Tibial artery (tissue), 4 donors: Measurements from ENCODE around the gene ADAM12.

ENCODE experiments used
- DNase-seq, 2 donors: peaks; one replicate each; pipeline ENCODE4 v3.0.0-alpha.2; 2019
- H3K27ac ChIP-seq, 2 donors: fragments of 200-600 bp; sonication (generic) in 1 of 2; 1 replicate in 1 of 2; 2 replicates in 1 of 2; pipeline ENCODE4 v1.5.1; 2018 to 2019; ENCODE audit warnings: mild to moderate bottlenecking in 1 of 2
- H3K27me3 ChIP-seq, 2 donors: fragments of 200-600 bp; sonication (generic) in 1 of 2; one replicate each; pipeline versions ENCODE4 v1.5.1 to v1.6.0; 2016 to 2019
- H3K36me3 ChIP-seq, 3 donors: fragments of 200-600 bp; sonication (generic) in 2 of 3; one replicate each; pipeline ENCODE4 v1.5.1; 2016 to 2019; ENCODE audit warnings: mild to moderate bottlenecking in 2 of 3
- H3K4me1 ChIP-seq, 4 donors: fragments of 200-600 bp; sonication (generic) in 2 of 4; 1 replicate in 3 of 4; 2 replicates in 1 of 4; pipeline ENCODE4 v1.5.1; 2016 to 2019
- H3K4me3 ChIP-seq, 2 donors: fragments of 200-600 bp; sonication (generic) in 1 of 2; 1 replicate in 1 of 2; 2 replicates in 1 of 2; pipeline ENCODE4 v1.5.1; 2018 to 2019; ENCODE audit warnings: mild to moderate bottlenecking in 2 of 2
- H3K9me3 ChIP-seq, 3 donors: fragments of 200-600 bp; sonication (generic) in 1 of 3; one replicate each; pipeline ENCODE4 v1.5.1; 2016 to 2019
- intact Hi-C: fragments of 100-400 bp; cut with DNase I; formaldehyde crosslinking; loops from one replicate; pipeline ENCODE4 v1.15.0; 2023; ENCODE audit warnings: low total_unique reads
- TF ChIP-seq, protein P1 (sequence below), 2 experiments: fragments of 200-600 bp in 1 of 2; fragments of 450-650 bp in 1 of 2; IDR thresholded peaks; one replicate each; pipeline ENCODE4 v1.5.1; 2017 to 2019; ENCODE audit warnings: antibody characterized with exemption in 2 of 2, mild to moderate bottlenecking in 1 of 2, moderate library complexity in 1 of 2

The ADAM12 gene

DNA sequence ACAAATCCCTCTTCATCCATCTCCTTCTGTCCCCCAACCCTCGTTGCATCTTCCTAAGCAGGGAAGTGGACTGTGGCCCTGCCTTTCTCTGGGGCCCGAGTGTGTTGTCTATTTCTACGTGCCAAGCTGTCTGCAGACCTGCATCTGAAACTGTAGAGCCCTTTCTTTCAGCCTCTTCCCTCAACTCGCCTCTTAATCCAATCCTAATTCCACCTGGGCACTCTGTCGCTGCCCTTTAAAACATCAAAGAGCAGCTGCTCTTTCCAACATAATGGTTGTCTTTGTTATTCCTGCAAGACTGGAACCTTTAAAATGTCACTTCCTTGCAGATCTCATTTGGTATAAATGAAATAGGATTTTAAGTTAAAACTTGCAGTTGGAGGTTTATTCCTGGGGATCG lies 21.5 kb upstream of the ADAM12 start:
- no peak overlapping the region for H3K27ac ChIP-seq
- TF ChIP-seq, protein P1, sequence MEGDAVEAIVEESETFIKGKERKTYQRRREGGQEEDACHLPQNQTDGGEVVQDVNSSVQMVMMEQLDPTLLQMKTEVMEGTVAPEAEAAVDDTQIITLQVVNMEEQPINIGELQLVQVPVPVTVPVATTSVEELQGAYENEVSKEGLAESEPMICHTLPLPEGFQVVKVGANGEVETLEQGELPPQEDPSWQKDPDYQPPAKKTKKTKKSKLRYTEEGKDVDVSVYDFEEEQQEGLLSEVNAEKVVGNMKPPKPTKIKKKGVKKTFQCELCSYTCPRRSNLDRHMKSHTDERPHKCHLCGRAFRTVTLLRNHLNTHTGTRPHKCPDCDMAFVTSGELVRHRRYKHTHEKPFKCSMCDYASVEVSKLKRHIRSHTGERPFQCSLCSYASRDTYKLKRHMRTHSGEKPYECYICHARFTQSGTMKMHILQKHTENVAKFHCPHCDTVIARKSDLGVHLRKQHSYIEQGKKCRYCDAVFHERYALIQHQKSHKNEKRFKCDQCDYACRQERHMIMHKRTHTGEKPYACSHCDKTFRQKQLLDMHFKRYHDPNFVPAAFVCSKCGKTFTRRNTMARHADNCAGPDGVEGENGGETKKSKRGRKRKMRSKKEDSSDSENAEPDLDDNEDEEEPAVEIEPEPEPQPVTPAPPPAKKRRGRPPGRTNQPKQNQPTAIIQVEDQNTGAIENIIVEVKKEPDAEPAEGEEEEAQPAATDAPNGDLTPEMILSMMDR (IDR thresholded peaks at IDR 0.05), result no peak
- no peaks in the 10 kb centered on the region for H3K27me3 ChIP-seq
- H3K36me3 ChIP-seq, result no peaks in the 10 kb centered on the region
- no peaks in the 10 kb centered on the region for H3K9me3 ChIP-seq
- DNase-seq, result no peak
- no peak overlapping the region for H3K4me3 ChIP-seq
- intact Hi-C loops, result no loop called here
- peaks cover 0 to 12% (median 0%) of the 10 kb centered on the region in 4 donors for H3K4me1 ChIP-seq

DNA sequence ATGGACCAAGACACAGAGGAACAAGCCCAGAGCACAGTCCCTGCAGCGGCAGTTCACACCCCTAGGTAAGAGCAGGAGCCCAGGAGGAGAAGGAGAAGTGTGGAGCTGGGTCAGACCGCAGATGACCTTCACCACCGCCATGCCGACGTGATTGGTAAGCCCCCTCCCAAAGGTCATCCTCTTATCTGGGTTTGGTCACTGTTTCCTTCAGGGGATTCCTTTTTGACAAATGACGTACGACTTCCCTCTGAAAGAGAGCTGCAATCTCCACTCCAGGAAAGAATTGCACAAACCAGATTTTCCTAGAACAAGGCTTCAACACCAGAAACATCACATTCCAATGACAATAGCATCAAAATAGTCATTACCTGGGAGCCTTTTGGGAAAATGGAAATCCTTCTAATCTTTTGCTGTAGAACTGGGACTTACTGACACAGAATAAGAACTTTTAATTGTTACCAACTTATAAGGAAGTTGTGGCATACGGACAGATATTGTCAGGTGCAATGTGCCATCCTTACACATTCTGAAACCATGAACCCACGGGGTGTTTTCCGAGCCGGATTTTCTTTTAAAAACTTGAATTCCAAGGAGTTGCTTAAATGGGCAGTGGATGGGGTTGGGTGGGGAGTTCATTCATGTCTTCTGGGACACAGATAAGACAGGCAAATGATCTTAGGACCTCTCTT lies 20.8 kb upstream of the ADAM12 start:
- Histone ChIP-seq H3K4me3 (no peak overlapping the region), H3K36me3 (no peaks in the 10 kb centered on the region), H3K9me3 (no peaks in the 10 kb centered on the region), H3K27me3 (no peaks in the 10 kb centered on the region), H3K4me1 (peaks cover 0 to 12% (median 0%) of the 10 kb centered on the region in 4 donors), H3K27ac (no peak overlapping the region)
- TF ChIP-seq, protein P1 (IDR thresholded peaks at IDR 0.05), result no peak
- intact Hi-C loops, result no loop called here
- DNase-seq, result no peak

DNA sequence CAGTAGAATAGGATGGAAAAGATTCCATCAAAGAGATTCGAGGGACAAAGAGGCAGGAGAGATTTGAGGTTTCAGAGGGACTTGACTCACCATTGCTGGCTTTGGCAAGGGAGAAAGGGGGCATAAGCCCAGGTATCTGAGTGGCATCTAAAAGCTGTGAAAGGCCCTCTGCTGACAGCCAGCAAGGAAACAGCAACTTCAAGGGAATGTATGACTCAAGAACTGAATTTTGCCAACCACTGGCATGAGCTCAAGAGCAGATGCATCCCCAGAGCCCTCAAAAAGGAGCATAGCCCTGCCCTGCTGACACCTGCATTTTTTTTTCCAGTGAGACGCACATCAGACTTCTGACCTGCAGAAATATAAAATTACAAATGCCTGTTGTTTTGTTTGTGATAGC lies 19.6 kb upstream of the ADAM12 start:
- intact Hi-C loops, result no loop called here

DNA sequence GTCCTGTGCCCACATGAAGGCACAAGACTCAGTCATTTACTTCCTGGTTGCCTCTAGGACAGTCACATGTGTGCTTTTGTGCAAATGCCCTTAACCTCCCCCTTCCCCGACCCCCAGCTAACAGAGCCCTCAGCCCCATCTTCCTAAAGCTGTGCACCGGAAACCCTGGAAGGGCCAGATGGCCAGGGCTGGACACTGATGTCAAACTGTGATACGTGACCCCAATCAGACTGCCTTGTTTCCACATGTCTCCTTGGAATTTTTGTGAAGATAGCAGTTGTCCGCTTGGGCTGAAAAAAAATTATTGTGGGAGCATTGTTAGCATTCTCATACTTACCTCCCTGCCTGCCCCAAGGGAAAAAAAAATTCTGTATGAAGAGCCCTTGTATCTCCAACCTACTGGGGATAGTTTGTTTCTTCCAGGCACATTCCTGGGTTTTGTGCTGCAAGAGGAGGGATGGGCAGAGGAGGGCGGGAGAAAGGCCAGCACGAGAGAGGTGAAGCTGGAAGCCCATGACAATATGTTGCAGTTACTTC lies 17.0 kb upstream of the ADAM12 start:
- intact Hi-C loops, result no loop called here
- Histone ChIP-seq H3K27ac (no peak overlapping the region), H3K4me1 (peaks cover 0 to 12% (median 0%) of the 10 kb centered on the region in 4 donors), H3K36me3 (no peaks in the 10 kb centered on the region), H3K27me3 (no peaks in the 10 kb centered on the region), H3K9me3 (no peaks in the 10 kb centered on the region), H3K4me3 (no peak overlapping the region)
- TF ChIP-seq, protein P1 (IDR thresholded peaks at IDR 0.05), result no peak
- DNase-seq, result no peak

More for the DNA sequence above, 19.6 kb upstream of the ADAM12 start:
- no peak for DNase-seq
- no peak overlapping the region for H3K27ac ChIP-seq
- H3K4me3 ChIP-seq, result no peak overlapping the region
- no peaks in the 10 kb centered on the region for H3K27me3 ChIP-seq
- peaks cover 0 to 12% (median 0%) of the 10 kb centered on the region in 4 donors for H3K4me1 ChIP-seq
- TF ChIP-seq, protein P1 (IDR thresholded peaks at IDR 0.05), result no peak
- H3K9me3 ChIP-seq, result no peaks in the 10 kb centered on the region
- no peaks in the 10 kb centered on the region for H3K36me3 ChIP-seq

DNA sequence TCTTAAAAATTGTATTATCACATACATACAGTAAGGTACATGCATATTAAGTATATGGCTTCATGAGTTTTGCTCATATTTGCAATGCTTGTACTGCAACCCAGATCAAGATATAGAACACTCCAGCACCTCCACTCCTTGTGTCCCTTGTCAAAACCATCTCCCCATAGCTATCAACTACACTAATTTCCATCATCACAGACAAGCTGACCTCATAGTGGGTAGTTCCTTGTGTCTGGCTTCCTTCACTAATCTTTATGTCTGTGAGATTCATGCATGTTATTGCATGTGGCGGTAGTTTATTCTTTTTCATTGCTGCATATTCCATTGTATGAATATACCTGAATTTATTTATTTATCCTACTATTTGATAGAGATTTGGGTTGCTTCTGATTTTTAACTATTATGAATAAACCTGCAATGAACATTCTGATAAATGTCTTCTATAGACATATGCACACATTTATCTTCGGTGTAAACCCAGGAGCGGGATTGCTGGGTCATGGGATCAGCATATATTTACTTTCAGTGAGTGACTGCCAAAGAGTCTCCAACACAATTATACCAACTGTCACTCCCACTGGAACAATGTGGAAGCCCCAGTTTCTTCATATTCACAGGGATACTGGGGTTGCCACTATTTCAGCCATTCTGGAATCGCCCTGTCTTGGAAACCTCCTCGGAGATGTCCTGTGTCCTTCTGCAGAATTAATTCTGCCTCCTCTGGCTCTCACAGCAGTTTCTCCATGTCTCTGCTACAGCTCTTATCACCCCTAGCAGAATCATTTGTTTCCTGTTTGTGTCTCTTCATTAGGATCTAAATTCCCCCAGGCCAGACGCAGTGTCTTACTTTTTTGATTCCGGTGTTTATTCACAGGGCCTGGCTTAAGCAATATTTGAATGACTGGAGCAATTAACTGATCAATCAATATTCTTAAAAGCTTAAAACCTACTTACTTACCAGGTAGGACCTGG lies 14.7 kb upstream of the ADAM12 start:
- DNase-seq, result no peak
- H3K4me3 ChIP-seq, result no peak overlapping the region
- no peaks in the 10 kb centered on the region for H3K9me3 ChIP-seq
- H3K4me1 ChIP-seq, result peaks cover 0 to 12% (median 0%) of the 10 kb centered on the region in 4 donors
- no peak overlapping the region for H3K27ac ChIP-seq
- H3K27me3 ChIP-seq, result no peaks in the 10 kb centered on the region
- TF ChIP-seq, protein P1 (IDR thresholded peaks at IDR 0.05), result no peak
- intact Hi-C loops, result no loop called here
- H3K36me3 ChIP-seq, result no peaks in the 10 kb centered on the region
